Umbilical cord (tissue), 2 donors: ENCODE results near the gene HSD17B12. TPM values are rescaled to one million over a fixed set of nuclear protein-coding genes. Genes with fewer than 3 reads are reported as not detected.

Experiments used
- DNase-seq: peaks from one replicate; pipeline ENCODE4 v3.0.0-alpha.2; 2015; ENCODE audit warnings: low spot score
- total RNA-seq: library from RNA; depleted of rRNA; stranded (reverse); fragments of >200 nt; gene quantifications from one replicate; pipeline ENCODE4 v1.2.3, GENCODE V29; 2014; ENCODE audit warnings: low replicate concordance; ENCODE audit not compliant: insufficient read depth

The HSD17B12 gene
- total RNA-seq, 1 donor from 2014 or later = 116 TPM

- DNase-seq = peak; percentile 52
Measured at GRCh38 chr11:43687120-43687791, 6.7 kb downstream of the HSD17B12 start.

GRCh38 chr11:43688394-43688793, 7.9 kb downstream of the HSD17B12 start:
- DNase-seq = peak; percentile 0

- no peak for DNase-seq
Measured at GRCh38 chr11:43689167-43689566, 8.6 kb downstream of the HSD17B12 start.

GRCh38 chr11:43690929-43691725, 10.6 kb downstream of the HSD17B12 start:
- no peak for DNase-seq

GRCh38 chr11:43691806-43692205, 11.3 kb downstream of the HSD17B12 start:
- DNase-seq = no peak

- no peak for DNase-seq
Measured at GRCh38 chr11:43693069-43693468, 12.5 kb downstream of the HSD17B12 start.

GRCh38 chr11:43693731-43694130, 13.2 kb downstream of the HSD17B12 start:
- no peak for DNase-seq

GRCh38 chr11:43694477-43694876, 13.9 kb downstream of the HSD17B12 start:
- DNase-seq = no peak

GRCh38 chr11:43697679-43698078, 17.1 kb downstream of the HSD17B12 start:
- DNase-seq = no peak

- no peak for DNase-seq
Measured at GRCh38 chr11:43699870-43700269, 19.3 kb downstream of the HSD17B12 start.

GRCh38 chr11:43706631-43707030, 26.1 kb downstream of the HSD17B12 start:
- DNase-seq = no peak

- DNase-seq = no peak
Measured at GRCh38 chr11:43708776-43709175, 28.2 kb downstream of the HSD17B12 start.

GRCh38 chr11:43709689-43710088, 29.2 kb downstream of the HSD17B12 start:
- no peak for DNase-seq

GRCh38 chr11:43712676-43713075, 32.1 kb downstream of the HSD17B12 start:
- no peak for DNase-seq

- no peak for DNase-seq
Measured at GRCh38 chr11:43718373-43718772, 37.8 kb downstream of the HSD17B12 start.

GRCh38 chr11:43723617-43724016, 43.1 kb downstream of the HSD17B12 start:
- DNase-seq = no peak

- DNase-seq = no peak
Measured at GRCh38 chr11:43732225-43732624, 51.7 kb downstream of the HSD17B12 start.

GRCh38 chr11:43734256-43734655, 53.7 kb downstream of the HSD17B12 start:
- DNase-seq = no peak

- DNase-seq = no peak
Measured at GRCh38 chr11:43735115-43735514, 54.6 kb downstream of the HSD17B12 start.

GRCh38 chr11:43735961-43736360, 55.4 kb downstream of the HSD17B12 start:
- no peak for DNase-seq

GRCh38 chr11:43736502-43737200, 56.1 kb downstream of the HSD17B12 start:
- DNase-seq = peak; percentile 5

- no peak for DNase-seq
Measured at GRCh38 chr11:43737201-43737590, 56.7 kb downstream of the HSD17B12 start.
